Measurements from ENCODE around the gene PRKACA.
"Not testable (repeated sequence)": the region's sequence is repeated elsewhere in the genome, so short reads cannot be mapped to it uniquely, and the experiment has no call there.

The PRKACA gene

GRCh38 chr19:14147797-14148605 is 30.4 kb upstream of the PRKACA start:
- peak; percentile 45 for DNase-seq

DNA sequence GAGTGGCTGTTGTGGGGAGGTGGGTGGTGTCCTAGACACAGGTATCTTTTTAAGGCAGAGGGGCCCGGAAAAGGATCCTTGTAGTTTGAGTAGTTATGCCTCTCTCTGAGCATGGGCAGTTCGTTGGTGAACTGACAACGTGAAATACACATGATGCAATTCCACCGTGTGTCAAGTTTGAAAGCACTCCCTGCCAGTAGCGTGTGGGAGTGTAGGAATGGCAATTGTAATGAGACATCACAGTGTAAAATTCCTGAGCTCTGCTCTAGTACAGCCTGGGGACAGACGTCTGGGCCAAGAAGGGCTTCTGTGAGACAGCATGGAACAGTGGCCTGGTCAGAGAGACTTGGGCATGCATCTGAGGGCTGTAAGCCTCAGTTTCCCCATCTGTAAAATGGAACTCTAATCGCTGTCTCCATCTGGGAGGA is 29.2 kb upstream of the PRKACA start:
- no peak for DNase-seq

- not testable (repeated sequence) for DNase-seq
Observed at GRCh38 chr19:14146169-14146568, 28.6 kb upstream of the PRKACA start.

- no peak for DNase-seq
Observed at GRCh38 chr19:14145381-14145780, 27.8 kb upstream of the PRKACA start.

DNA sequence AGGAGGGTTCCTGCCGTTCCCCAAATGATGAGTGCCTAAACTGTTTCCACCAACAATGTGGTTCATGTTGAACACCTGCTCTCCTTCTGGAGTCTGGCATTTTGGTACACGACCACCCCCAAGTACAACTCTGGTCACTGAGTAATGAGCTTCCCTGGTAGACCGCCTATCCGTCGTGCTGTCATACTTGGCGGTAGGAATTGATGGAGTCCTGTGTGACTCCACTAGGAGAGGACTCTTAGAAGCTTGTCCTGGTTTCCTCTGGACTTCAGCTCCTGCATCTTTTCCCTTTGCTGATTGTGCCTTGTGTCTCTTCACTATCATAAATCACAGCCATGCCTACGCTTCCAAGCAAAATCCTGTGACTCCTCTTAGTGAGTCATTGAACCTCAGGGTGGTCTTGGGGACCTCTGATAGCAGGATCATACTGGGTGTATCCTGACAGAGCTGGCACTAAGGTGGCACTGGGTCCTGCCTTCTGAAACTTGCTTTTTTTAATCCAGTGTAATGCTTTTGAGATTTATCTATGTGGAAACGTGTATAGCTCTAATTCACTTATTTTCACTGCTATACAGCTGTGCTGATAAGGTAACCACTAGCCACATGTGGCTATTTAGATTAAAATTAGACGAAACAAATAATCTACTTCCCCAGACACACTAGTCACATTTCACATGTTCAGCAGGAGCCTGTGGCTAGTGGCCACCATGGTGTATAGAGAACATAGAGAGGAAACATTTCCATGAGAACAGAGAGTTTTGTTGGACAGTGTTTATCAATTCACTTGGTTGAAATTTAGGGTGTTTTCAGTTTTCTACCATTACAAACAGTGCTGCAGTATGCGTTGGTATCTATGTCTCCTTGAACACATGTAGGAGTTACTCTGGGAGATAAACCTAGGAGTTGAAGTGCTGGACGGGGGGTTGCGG is 25.0 kb upstream of the PRKACA start:
- DNase-seq, result no peak

- DNase-seq, result no peak
Observed at GRCh38 chr19:14141041-14141440, 23.5 kb upstream of the PRKACA start.

DNA sequence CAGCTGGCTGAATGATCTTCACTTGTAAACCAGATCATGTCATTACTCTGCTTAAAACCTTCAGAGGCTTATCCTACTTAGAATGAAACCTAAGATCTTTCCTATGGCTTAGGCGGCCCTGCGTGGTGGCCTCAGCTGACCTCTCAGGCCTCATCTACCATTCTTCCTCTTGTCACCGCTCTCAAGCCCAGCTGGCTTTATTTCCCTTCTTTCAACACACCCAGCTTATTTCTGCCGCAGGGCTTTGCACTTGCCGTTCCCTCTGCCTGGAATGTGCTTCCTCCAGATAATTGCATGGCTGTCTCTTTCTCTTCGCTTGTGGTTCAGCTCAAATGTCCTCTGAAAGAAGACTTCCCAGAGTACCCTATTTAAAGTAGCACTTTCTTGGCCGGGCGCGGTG is 22.4 kb upstream of the PRKACA start:
- DNase-seq, result no peak

- DNase-seq, result no peak
Observed at GRCh38 chr19:14138576-14139265, 21.2 kb upstream of the PRKACA start.

GRCh38 chr19:14136509-14137281 is 19.1 kb upstream of the PRKACA start, which contains the start of gene ASF1B:
Gene ASF1B (minus strand): TSS chr19:14136589. CDS start chr19:14136456, 133 bp downstream.
- peak; percentile 100 for DNase-seq

DNA sequence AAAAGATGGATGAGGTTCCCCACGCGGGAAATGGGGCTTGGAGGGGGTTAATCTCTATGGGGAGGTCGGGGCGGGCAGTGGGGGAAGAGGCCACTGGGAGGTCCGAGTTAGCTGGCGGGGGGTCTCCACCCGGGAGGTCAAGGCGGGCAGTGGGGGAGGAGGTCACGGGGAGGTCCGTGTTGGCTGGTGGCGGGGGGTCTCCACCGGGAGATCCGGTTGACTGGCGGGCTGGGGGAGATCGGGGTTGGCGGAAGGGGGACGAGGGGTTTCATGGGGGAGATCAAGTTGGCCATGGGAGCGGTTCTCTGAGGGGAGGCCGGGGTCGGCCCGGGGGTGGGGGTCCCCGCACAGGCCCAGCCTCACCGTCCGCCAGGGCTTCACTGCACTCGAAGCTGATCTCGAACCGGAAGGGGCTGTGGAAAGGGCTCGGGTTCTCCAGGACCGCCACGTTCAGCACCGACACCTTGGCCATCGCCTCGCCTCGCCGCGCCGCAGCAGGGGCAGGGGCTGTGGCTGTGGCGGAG is 18.5 kb upstream of the PRKACA start:
- DNase-seq, result peak; percentile 72

DNA sequence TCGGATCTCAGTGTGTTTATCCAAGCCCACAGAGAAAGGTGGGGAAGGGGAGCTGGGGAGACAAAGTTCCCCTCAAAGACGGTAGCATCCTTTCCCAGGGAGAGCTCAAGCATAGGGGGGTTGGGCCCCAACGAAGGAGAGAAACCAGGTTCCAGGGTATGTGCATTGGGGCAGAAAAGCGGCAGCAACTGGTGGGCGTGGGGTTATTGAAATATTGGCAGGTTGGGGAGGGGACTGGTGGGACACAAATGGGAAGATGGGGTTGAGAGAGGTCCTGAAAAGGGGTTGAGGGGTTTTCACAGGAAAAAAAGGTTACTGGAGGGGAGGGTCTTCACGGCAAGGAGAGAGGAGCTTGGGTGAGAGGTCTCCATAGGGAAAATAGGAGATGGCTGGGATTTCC is 17.8 kb upstream of the PRKACA start:
- DNase-seq, result no peak

GRCh38 chr19:14127929-14128509 is 10.5 kb upstream of the PRKACA start:
- DNase-seq, result no peak

- DNase-seq, result no peak
Observed at GRCh38 chr19:14127176-14127575, 9.6 kb upstream of the PRKACA start.

GRCh38 chr19:14122924-14123323 is 5.4 kb upstream of the PRKACA start:
- no peak for DNase-seq

GRCh38 chr19:14120497-14120780 is 2.9 kb upstream of the PRKACA start:
- no peak for DNase-seq

- DNase-seq, result peak; percentile 27
Observed at GRCh38 chr19:14119644-14120496, 2.3 kb upstream of the PRKACA start.

- DNase-seq, result no peak
Observed at GRCh38 chr19:14119146-14119545, 1.6 kb upstream of the PRKACA start.

- peak; percentile 74 for DNase-seq
Observed at GRCh38 chr19:14118165-14119051, 846 bp upstream of the PRKACA start.

DNA sequence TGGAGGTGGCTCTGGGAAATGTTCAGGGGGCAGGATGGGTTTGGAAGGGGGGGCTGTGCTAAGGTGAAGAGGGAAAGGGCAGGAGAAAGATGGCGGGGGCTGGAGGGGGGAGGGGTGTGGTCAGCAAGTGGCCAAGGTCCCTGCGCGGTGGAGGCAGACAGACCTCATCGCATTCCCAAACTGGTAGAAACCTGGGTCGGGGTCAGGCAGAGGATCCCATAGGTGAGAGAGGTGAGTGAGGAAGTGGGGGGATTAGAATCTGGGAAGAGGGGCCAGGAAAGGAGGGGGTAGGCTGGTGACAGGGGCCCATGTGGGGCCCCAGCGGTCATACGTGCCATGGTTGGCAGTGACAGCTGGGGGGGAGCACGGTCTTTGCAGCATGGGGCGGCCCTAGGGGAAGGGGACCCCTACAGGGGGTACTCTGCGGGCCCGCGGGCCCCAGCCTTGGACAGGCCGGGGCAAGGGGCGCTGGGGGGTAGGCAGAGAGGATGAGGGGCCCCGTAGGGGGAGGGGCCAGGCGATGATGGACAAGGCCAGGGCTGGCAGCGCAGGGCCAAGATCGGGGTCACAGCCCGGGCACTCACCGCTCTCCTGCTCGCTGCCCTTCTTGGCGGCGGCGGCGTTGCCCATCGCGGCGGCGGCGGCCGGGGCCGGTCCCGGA is 514 bp downstream of the PRKACA start:
- peak; percentile 42 for DNase-seq
